Activated CD8-positive, alpha-beta T cell treated with anti-CD3 and anti-CD28 coated beads for 36 hours (primary cell): ENCODE results near the gene STYXL1. TPM values are rescaled to one million over a fixed set of nuclear protein-coding genes. Genes with fewer than 3 reads are reported as not detected.

Source experiments
- ATAC-seq: fragments of 200-7000 bp; cut with Tn5 transposase; one replicate; pipeline ENCODE4 v1.10.0; 2021; ENCODE audit warnings: mild to moderate bottlenecking, moderate library complexity
- CTCF ChIA-PET: fragments of 350-600 bp; sonication (Branson Sonifier 250); formaldehyde crosslinking; loops from one replicate; lab custom pipeline; 2021; ENCODE audit warnings: antibody characterized with exemption; lab: Charles Lee
- POLR2A ChIA-PET: fragments of 350-600 bp; sonication (Branson Sonifier 250); formaldehyde crosslinking; loops from one replicate; lab custom pipeline; 2021; ENCODE audit warnings: antibody characterized with exemption; lab: Charles Lee
- DNase-seq: peaks from one replicate; pipeline ENCODE4 v3.0.0-alpha.2; 2020
- H3K27ac Mint-ChIP-seq: one replicate; pipeline ENCODE4 v1.8.0; 2021; ENCODE audit warnings: mild to moderate bottlenecking, mixed read lengths
- H3K27me3 Mint-ChIP-seq: one replicate; pipeline ENCODE4 v1.8.0; 2021; ENCODE audit warnings: mixed read lengths
- H3K36me3 Mint-ChIP-seq: one replicate; pipeline ENCODE4 v1.8.0; 2021; ENCODE audit warnings: low read depth, mixed read lengths
- H3K4me1 Mint-ChIP-seq: one replicate; pipeline ENCODE4 v1.8.0; 2021; ENCODE audit warnings: low read depth, mixed read lengths
- H3K4me3 Mint-ChIP-seq: one replicate; pipeline ENCODE4 v1.8.0; 2021; ENCODE audit warnings: mild to moderate bottlenecking, moderate library complexity, mixed read lengths
- H3K9me3 Mint-ChIP-seq: one replicate; pipeline ENCODE4 v1.8.0; 2021; ENCODE audit warnings: mixed read lengths
- CTCF ChIP-seq: fragments of 200-600 bp; IDR thresholded peaks from one replicate; pipeline ENCODE4 v1.8.0; 2022; ENCODE audit warnings: antibody characterized with exemption, mild to moderate bottlenecking
- intact Hi-C: fragments of 100-400 bp; cut with micrococcal nuclease; formaldehyde crosslinking; loops from one replicate; pipeline ENCODE4 v1.10.0; 2022
- total RNA-seq, 2 experiments: library from RNA; stranded (reverse); gene quantifications; one replicate each; pipeline ENCODE4 v1.2.3, GENCODE V29; 2021

The STYXL1 gene
- total RNA-seq, 2 experiments from 2014 or later, result 25.9 to 26.9 TPM

DNA sequence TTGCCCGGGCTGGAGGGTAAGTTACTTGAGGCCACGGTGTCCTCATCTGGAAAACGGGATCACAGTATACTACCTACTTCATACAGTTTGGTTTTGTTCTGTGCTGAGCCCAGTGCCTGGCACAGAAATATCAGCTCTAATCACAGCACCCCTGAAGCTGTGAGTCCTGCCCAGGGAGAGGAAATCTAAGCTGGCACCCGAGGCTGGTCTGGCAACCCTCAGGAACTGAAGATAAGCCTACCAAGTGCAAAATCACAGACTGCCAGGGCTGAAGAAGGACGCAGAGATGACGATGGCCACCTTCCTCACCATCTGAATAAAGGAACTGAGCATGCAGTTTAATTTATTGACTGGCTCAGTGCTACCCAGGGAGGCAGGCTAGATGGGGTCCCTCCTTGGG, 45.7 kb downstream of the STYXL1 start:
- ChIA-PET POLR2A (interaction anchor here (0.6 kb wide), 1 partner anchor 16 kb away, joined by 3 read pairs; no protein-coding TSS in a partner anchor), CTCF (interaction anchor here (2.0 kb wide), 1 partner anchor 18 kb away, joined by 10 read pairs; no protein-coding TSS in a partner anchor)
- no peak overlapping the region for H3K27ac Mint-ChIP-seq
- no peak overlapping the region for H3K4me3 Mint-ChIP-seq
- H3K4me1 Mint-ChIP-seq, result peaks cover 7% of the 10 kb centered on the region
- no peaks in the 10 kb centered on the region for H3K27me3 Mint-ChIP-seq
- ATAC-seq (no peak), DNase-seq (no peak)
- TF ChIP-seq CTCF, result no peak
- H3K9me3 Mint-ChIP-seq, result no peaks in the 10 kb centered on the region
- intact Hi-C loops, result loop anchor here (10.0 kb wide), 1 partner anchor 227 kb away; the partner anchor contains the start of gene CCL26
- H3K36me3 Mint-ChIP-seq, result peaks cover 16% of the 10 kb centered on the region

GRCh38 chr7:76000566-76000965, 47.2 kb downstream of the STYXL1 start:
- Mint-ChIP-seq H3K36me3 (peaks cover 21% of the 10 kb centered on the region), H3K27me3 (no peaks in the 10 kb centered on the region), H3K27ac (no peak overlapping the region), H3K4me3 (no peak overlapping the region), H3K4me1 (peaks cover 10% of the 10 kb centered on the region), H3K9me3 (no peaks in the 10 kb centered on the region)
- ChIA-PET CTCF (interaction anchor here (2.0 kb wide), 1 partner anchor 20 kb away, joined by 10 read pairs; no protein-coding TSS in a partner anchor), POLR2A (no interaction called here)
- ATAC-seq (no peak), DNase-seq (no peak)
- no peak for TF ChIP-seq CTCF
- intact Hi-C loops, result loop anchor here (10.0 kb wide), 1 partner anchor 226 kb away; the partner anchor contains the start of gene CCL26

DNA sequence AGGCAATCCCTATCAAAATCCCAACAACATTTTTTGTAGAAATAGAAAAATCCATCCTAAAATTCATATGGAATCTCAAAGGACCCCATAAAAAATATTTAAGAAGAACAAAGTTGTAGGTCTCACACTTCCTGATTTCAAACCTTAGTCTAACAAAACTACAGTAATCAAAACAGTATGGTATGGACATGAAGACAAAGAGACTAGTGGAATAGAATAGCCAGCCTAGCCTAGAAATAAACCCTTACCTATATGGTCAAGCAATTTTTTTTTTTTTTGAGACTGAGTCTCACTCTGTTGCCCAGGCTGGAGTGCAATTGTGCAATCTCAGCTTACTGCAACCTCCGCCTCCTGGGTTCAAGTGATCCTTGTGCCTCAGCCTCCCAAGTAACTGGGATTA, 49.8 kb downstream of the STYXL1 start:
- H3K27ac Mint-ChIP-seq, result no peak overlapping the region
- H3K4me1 Mint-ChIP-seq, result peaks cover 13% of the 10 kb centered on the region
- CTCF ChIA-PET, result no interaction called here
- TF ChIP-seq CTCF, result no peak
- ATAC-seq, result no peak
- peaks cover 10% of the 10 kb centered on the region for H3K36me3 Mint-ChIP-seq
- intact Hi-C loops, result no loop called here
- H3K9me3 Mint-ChIP-seq, result no peaks in the 10 kb centered on the region
- POLR2A ChIA-PET, result interaction anchor here (0.9 kb wide), 1 partner anchor 8 kb away, joined by 3 read pairs; no protein-coding TSS in a partner anchor
- no peak for DNase-seq
- H3K27me3 Mint-ChIP-seq, result no peaks in the 10 kb centered on the region
- H3K4me3 Mint-ChIP-seq, result no peak overlapping the region

DNA sequence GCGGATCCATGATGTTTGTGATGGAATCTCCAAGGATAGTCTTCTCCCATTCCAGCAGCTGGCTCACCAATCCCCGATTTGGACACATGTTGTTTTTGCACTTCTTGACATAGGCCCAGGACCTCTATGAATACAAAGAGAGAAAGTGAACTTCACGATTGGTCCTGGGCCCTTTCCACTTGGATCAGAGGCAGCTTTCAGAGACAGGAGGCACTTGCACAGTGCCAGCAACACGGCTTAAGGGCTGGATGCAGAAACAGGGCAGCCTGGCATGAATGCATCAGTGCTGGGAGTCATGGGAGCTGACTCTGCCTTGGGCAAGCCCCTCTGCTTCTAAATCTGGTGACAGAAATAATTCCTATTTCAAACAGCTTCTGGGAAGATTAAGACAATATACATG, 51.3 kb downstream of the STYXL1 start:
- POLR2A ChIA-PET, result interaction anchor here (1.0 to 1.3 kb wide), 2 partner anchors 12 to 81 kb away, joined by 3 to 4 read pairs; partner anchors contain the start of gene POR
- ATAC-seq, result no peak
- intact Hi-C loops, result no loop called here
- Mint-ChIP-seq H3K4me3 (no peak overlapping the region), H3K36me3 (peaks cover 9% of the 10 kb centered on the region), H3K27me3 (no peaks in the 10 kb centered on the region), H3K27ac (no peak overlapping the region), H3K9me3 (no peaks in the 10 kb centered on the region), H3K4me1 (peaks cover 13% of the 10 kb centered on the region)
- no peak for TF ChIP-seq CTCF
- CTCF ChIA-PET, result no interaction called here
- no peak for DNase-seq

DNA sequence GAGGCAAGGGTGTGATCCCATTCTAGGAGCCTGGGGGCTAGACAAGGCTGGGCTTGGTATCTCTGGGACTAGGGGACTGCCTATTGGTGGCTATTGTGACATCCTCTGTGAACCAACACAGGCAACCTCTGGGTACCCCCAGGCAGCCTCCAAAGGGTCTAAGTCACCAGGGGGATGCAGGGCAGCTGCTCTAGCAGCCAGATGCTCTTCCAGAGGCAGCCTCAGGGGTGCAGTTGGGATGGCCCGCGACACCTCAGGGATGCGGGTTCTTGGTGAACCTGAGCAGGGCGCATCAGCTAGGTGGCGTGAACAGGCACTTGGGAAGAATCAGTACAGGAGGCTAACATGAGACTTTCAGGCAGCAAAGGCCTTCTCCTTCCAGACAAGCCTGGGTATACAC, 51.8 kb downstream of the STYXL1 start:
- Mint-ChIP-seq H3K4me3 (no peak overlapping the region), H3K9me3 (no peaks in the 10 kb centered on the region), H3K27ac (no peak overlapping the region), H3K4me1 (peaks cover 13% of the 10 kb centered on the region), H3K36me3 (peaks cover 7% of the 10 kb centered on the region), H3K27me3 (no peaks in the 10 kb centered on the region)
- no peak for DNase-seq
- ChIA-PET POLR2A (interaction anchor here (1.0 to 1.3 kb wide), 2 partner anchors 12 to 81 kb away, joined by 3 to 4 read pairs; partner anchors contain the start of gene POR), CTCF (no interaction called here)
- TF ChIP-seq CTCF, result no peak
- intact Hi-C loops, result no loop called here
- ATAC-seq, result no peak
